Colonic mucosa (tissue), 4 donors: ENCODE measurements around the gene HEPHL1. TPM values are rescaled to one million over a fixed set of nuclear protein-coding genes. Genes with fewer than 3 reads are reported as not detected.

Source experiments
- DNase-seq: peaks from one replicate; pipeline ENCODE4 v3.0.0-alpha.2; 2020
- H3K27ac ChIP-seq: fragments of 200-600 bp; one replicate; pipeline ENCODE4 v1.8.0; 2021
- H3K27me3 ChIP-seq: fragments of 200-600 bp; one replicate; pipeline ENCODE4 v1.8.0; 2021
- H3K36me3 ChIP-seq: fragments of 200-600 bp; one replicate; pipeline ENCODE4 v1.8.0; 2021
- H3K4me1 ChIP-seq: fragments of 200-600 bp; one replicate; pipeline ENCODE4 v1.8.0; 2021; ENCODE audit warnings: mild to moderate bottlenecking
- H3K4me3 ChIP-seq: fragments of 200-600 bp; one replicate; pipeline ENCODE4 v1.8.0; 2021
- H3K9ac ChIP-seq, 2 donors: one replicate each; pipeline ENCODE4 v1.7.0; 2013; ENCODE audit warnings: control low read depth in 2 of 2, low read depth in 2 of 2, low read length in 2 of 2
- H3K9me3 ChIP-seq: fragments of 200-600 bp; one replicate; pipeline ENCODE4 v1.8.0; 2021
- CTCF ChIP-seq: fragments of 200-600 bp; IDR thresholded peaks from one replicate; pipeline ENCODE4 v1.8.0; 2022; ENCODE audit warnings: antibody characterized with exemption, mild to moderate bottlenecking
- intact Hi-C: fragments of 100-400 bp; cut with DNase I; formaldehyde crosslinking; loops from one replicate; pipeline ENCODE4 v1.14.1; 2022
- total RNA-seq, 2 donors: library from RNA; stranded (reverse); fragmentation: NEBNext Ultra II Directional in 1 of 2; extraction: Animal tissue kit (Norgen Biotek cat#: 25700) in 1 of 2; gene quantifications; one replicate each; pipeline ENCODE4 v1.2.1, GENCODE V29; 2021
- donor health status: healthy.
- donor health status: DM: no; HTN: no; CAD: no.
- donor health status: DM: no; HTN: no; CAD: no.

HEPHL1 gene
- total RNA-seq, 2 donors from 2014 or later = not detected

- H3K27ac ChIP-seq = no peak overlapping the region
- no peaks in the 10 kb centered on the region for H3K4me1 ChIP-seq
- no peak for TF ChIP-seq CTCF
- no peak overlapping the region for H3K9ac ChIP-seq
- no peaks in the 10 kb centered on the region for H3K36me3 ChIP-seq
- intact Hi-C loops = no loop called here
- H3K27me3 ChIP-seq = no peaks in the 10 kb centered on the region
- H3K9me3 ChIP-seq = no peaks in the 10 kb centered on the region
- no peak for DNase-seq
- no peak overlapping the region for H3K4me3 ChIP-seq
Measured at GRCh38 chr11:94031625-94032024, 10.5 kb downstream of the HEPHL1 start.

- no peaks in the 10 kb centered on the region for H3K4me1 ChIP-seq
- no peak for TF ChIP-seq CTCF
- H3K4me3 ChIP-seq = no peak overlapping the region
- no peaks in the 10 kb centered on the region for H3K9me3 ChIP-seq
- H3K9ac ChIP-seq = no peak overlapping the region
- DNase-seq = no peak
- H3K27me3 ChIP-seq = no peaks in the 10 kb centered on the region
- H3K27ac ChIP-seq = no peak overlapping the region
- intact Hi-C loops = no loop called here
- no peaks in the 10 kb centered on the region for H3K36me3 ChIP-seq
Measured at GRCh38 chr11:94032066-94032465, 10.9 kb downstream of the HEPHL1 start.

DNA sequence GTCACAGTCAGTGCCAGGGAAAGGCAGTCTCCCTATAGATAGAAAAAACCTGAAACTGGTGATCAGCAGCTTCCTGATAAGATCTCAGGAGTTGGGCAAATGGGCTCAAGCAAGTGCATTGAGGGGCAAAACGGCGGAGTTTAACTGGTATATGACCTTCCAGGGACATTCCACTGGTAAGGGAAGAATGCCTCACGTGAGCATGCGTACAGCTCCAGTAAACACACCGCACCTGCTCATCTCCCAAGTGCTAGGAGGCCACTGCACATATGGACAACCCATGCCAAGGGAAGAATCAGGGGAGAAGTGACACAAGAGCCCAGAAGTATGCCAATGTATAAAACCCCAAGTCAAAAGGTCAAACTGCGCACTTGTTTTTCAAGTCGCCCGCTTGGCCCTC is 11.6 kb downstream of the HEPHL1 start:
- Histone ChIP-seq H3K4me1 (no peaks in the 10 kb centered on the region), H3K9ac (no peak overlapping the region), H3K27ac (no peak overlapping the region), H3K9me3 (no peaks in the 10 kb centered on the region), H3K36me3 (no peaks in the 10 kb centered on the region), H3K4me3 (no peak overlapping the region), H3K27me3 (no peaks in the 10 kb centered on the region)
- intact Hi-C loops = no loop called here
- no peak for DNase-seq
- no peak for TF ChIP-seq CTCF

GRCh38 chr11:94034207-94034606 is 13.1 kb downstream of the HEPHL1 start:
- Histone ChIP-seq H3K4me1 (no peaks in the 10 kb centered on the region), H3K27me3 (no peaks in the 10 kb centered on the region), H3K36me3 (no peaks in the 10 kb centered on the region), H3K4me3 (no peak overlapping the region), H3K9me3 (no peaks in the 10 kb centered on the region), H3K27ac (no peak overlapping the region), H3K9ac (no peak overlapping the region)
- intact Hi-C loops = no loop called here
- DNase-seq = no peak
- TF ChIP-seq CTCF = no peak

GRCh38 chr11:94036096-94036495 is 14.9 kb downstream of the HEPHL1 start:
- intact Hi-C loops = no loop called here
- Histone ChIP-seq H3K9ac (no peak overlapping the region), H3K27ac (no peak overlapping the region), H3K36me3 (no peaks in the 10 kb centered on the region), H3K9me3 (no peaks in the 10 kb centered on the region), H3K4me3 (no peak overlapping the region), H3K4me1 (no peaks in the 10 kb centered on the region), H3K27me3 (no peaks in the 10 kb centered on the region)
- no peak for TF ChIP-seq CTCF
- DNase-seq = no peak

DNA sequence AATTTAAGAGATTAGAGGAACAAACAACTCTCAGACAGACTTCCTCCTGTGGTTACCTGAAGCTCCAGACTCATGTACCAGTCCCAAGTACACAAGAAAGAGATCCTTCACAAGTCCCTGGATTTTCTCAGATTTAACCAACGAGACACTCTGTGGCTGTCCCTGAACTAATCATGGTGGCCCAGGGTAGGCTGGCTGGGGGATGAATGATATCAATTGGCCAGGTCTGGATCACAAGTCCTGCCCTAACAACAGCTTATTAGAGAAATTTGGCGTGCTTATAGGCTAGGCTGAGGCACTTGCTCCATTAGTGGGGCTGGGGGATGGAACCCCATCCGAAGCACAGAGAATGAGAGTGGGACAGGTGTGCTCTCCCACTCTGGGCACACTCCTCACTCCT is 22.1 kb downstream of the HEPHL1 start:
- no peaks in the 10 kb centered on the region for H3K27me3 ChIP-seq
- intact Hi-C loops = no loop called here
- H3K9ac ChIP-seq = no peak overlapping the region
- DNase-seq = no peak
- no peaks in the 10 kb centered on the region for H3K36me3 ChIP-seq
- H3K4me3 ChIP-seq = no peak overlapping the region
- no peak overlapping the region for H3K27ac ChIP-seq
- no peak for TF ChIP-seq CTCF
- H3K9me3 ChIP-seq = no peaks in the 10 kb centered on the region
- H3K4me1 ChIP-seq = no peaks in the 10 kb centered on the region
